ENCODE results near the gene EFNB3.

DNA sequence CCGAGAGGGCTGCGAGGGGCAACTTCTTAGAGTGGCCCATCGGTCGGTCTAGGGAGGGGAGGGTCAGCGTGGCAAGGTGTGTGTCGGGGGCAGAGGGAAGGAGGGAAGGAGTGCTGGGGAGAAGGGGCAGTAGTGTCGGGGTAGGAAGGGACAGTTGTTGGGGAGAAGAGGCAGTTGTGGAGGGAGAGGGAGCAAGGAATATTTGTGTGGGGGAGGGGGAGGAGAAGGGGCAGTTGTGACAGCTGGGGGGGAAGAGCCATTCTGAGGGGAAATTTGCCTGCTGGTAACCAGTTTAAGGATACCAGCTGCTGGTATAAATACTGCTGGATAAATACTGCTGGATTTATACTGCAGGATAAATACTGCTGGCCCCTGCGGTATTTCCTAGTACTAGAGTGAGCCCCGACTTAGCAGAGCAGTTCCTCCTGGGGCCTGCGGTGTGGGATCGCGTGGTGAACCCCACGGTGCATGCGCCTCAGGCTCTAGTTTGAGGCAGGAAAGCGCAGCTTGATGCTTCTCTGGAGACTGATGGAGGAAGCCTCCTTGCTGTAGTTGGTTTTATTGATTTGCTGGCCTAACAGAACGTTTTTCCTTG is 12.9 kb downstream of the EFNB3 start:
- TF ChIP-seq GATA3 (IDR thresholded peaks at IDR 0.05; ENCODE audit: low read depth, low read length) (no peak), GATA2 (IDR thresholded peaks at IDR 0.05; ENCODE audit: low read depth, low read length) (no peak)
